T-cell (primary cell): Measurements from ENCODE around the gene IL17REL. TPM values are rescaled to one million over a fixed set of nuclear protein-coding genes. Genes with fewer than 3 reads are reported as not detected.
A peak's percentile ranks its signal among the peaks of the same experiment; 100 is the strongest.

Experiments
- ATAC-seq, 4 experiments: fragments of 200-7000 bp in 3 of 4; fragments of 150-1000 bp in 1 of 4; cut with Tn5 transposase; replicated peaks in 1 of 4; 1 replicate in 3 of 4; 2 replicates in 1 of 4; pipeline ENCODE4 v1.10.0; 2021; ENCODE audit warnings: moderate library complexity in 3 of 4, mild to moderate bottlenecking in 2 of 4, moderate number of reproducible peaks in 1 of 4
- CTCF ChIA-PET, 2 donors: fragments of 300-600 bp; sonication (Branson Sonifier 250); formaldehyde crosslinking; loops; one replicate each; lab custom pipeline; 2022; ENCODE audit warnings: antibody characterized with exemption in 2 of 2; lab: Charles Lee
- POLR2A ChIA-PET, 2 donors: fragments of 300-600 bp; sonication (Branson Sonifier 250); formaldehyde crosslinking; loops; one replicate each; lab custom pipeline; 2022; ENCODE audit warnings: antibody characterized with exemption in 2 of 2; lab: Charles Lee
- DNase-seq, 35 experiments: peaks; one replicate each; pipeline versions ENCODE4 v3.0.0 to v3.0.0-alpha.2; 2013 to 2023
- H3K27ac ChIP-seq: one replicate; pipeline ENCODE4 v1.5.1; 2013; ENCODE audit warnings: low read length
- H3K27me3 ChIP-seq, 2 experiments: replicated peaks in 1 of 2; 1 replicate in 1 of 2; 2 replicates in 1 of 2; pipeline versions ENCODE4 v1.6.1 to v1.7.0; 2013; ENCODE audit warnings: low read length in 1 of 2, mixed read lengths in 1 of 2; ENCODE audit not compliant: control insufficient read depth in 2 of 2, insufficient read depth in 2 of 2; ENCODE audit errors: extremely low read depth in 1 of 2
- H3K36me3 ChIP-seq, 2 donors: 1 replicate in 1 of 2; 2 replicates in 1 of 2; pipeline versions ENCODE4 v1.6.1 to v1.7.0; 2013; ENCODE audit warnings: low read length in 1 of 2; ENCODE audit not compliant: control insufficient read depth in 2 of 2, insufficient read depth in 1 of 2; ENCODE audit errors: extremely low read depth in 1 of 2
- H3K4me1 ChIP-seq, 2 experiments: 1 replicate in 1 of 2; 2 replicates in 1 of 2; pipeline versions ENCODE4 v1.6.1 to v1.7.0; 2013; ENCODE audit warnings: low read length in 2 of 2, mixed read lengths in 1 of 2; ENCODE audit not compliant: insufficient read depth in 2 of 2, control insufficient read depth in 1 of 2; ENCODE audit errors: extremely low read depth in 1 of 2
- H3K4me3 ChIP-seq, 2 donors: 1 replicate in 1 of 2; 2 replicates in 1 of 2; pipeline versions ENCODE4 v1.5.1 to v1.7.0; 2013; ENCODE audit warnings: mild to moderate bottlenecking in 2 of 2, low read length in 1 of 2, moderate library complexity in 1 of 2; ENCODE audit not compliant: control insufficient read depth in 1 of 2; ENCODE audit errors: extremely low read depth in 1 of 2
- H3K9me3 ChIP-seq: 2 replicates; pipeline ENCODE4 v1.7.0; 2013
- H3K27ac Mint-ChIP-seq, 2 donors: one replicate each; pipeline ENCODE4 v1.8.0; 2020 to 2021; ENCODE audit warnings: mild to moderate bottlenecking in 2 of 2, mixed read lengths in 2 of 2
- H3K27me3 Mint-ChIP-seq, 2 donors: one replicate each; pipeline ENCODE4 v1.8.0; 2021 to 2022; ENCODE audit warnings: mixed read lengths in 2 of 2
- H3K36me3 Mint-ChIP-seq: one replicate; pipeline ENCODE4 v1.8.0; 2021; ENCODE audit warnings: mixed read lengths
- H3K4me1 Mint-ChIP-seq, 3 donors: one replicate each; pipeline ENCODE4 v1.8.0; 2020 to 2022; ENCODE audit warnings: mixed read lengths in 3 of 3, mild to moderate bottlenecking in 1 of 3
- H3K4me3 Mint-ChIP-seq, 3 donors: one replicate each; pipeline ENCODE4 v1.8.0; 2020 to 2022; ENCODE audit warnings: mild to moderate bottlenecking in 3 of 3, mixed read lengths in 3 of 3, moderate library complexity in 3 of 3
- H3K9me3 Mint-ChIP-seq, 3 donors: one replicate each; pipeline ENCODE4 v1.8.0; 2020 to 2022; ENCODE audit warnings: mixed read lengths in 3 of 3
- WGBS: methylation state at CpG from one replicate; pipeline ENCODE4 v1.1.5; 2013; ENCODE audit warnings: missing lambda C conversion rate; ENCODE audit not compliant: insufficient coverage; 5-methylcytosine and 5-hydroxymethylcytosine counted together
- total RNA-seq, 35 experiments: library from RNA in 6 of 35; stranded (reverse) in 6 of 35; fragments of 120-200 nt in 1 of 35; gene quantifications; one replicate each; pipeline versions ENCODE4 v1.2.1 to v1.2.4 and lab custom pipeline; 2013 to 2026

The IL17REL gene
- total RNA-seq (under 1 TPM in 1 of 5 donors, not detected in 4; 0.10 TPM), total RNA-seq (lab: John Stamatoyannopoulos, UW) (0 to 1.4 (median 0.35) reads per million in 29 experiments)
- total RNA-seq (2013): not detected

GRCh38 chr22:50012211-50013181, at the start of gene IL17REL:
Gene IL17REL (minus strand): TSS chr22:50012765. CDS start chr22:50012646, 119 bp downstream.
- Histone ChIP-seq H3K27me3 (peaks cover 0 to 78% of the 10 kb centered on the region in 2 experiments), H3K27ac (peak within 1 kb of the TSS; percentile 41), H3K4me3 (no peak within 1 kb of the TSS), H3K9me3 (no peaks in the 10 kb centered on the region), H3K4me1 (peaks cover 2 to 63% of the 10 kb centered on the region in 2 experiments), H3K36me3 (no peaks in the 10 kb centered on the region)
- 94% methylated on average over 20 of the region's 29 CpGs for WGBS
- Mint-ChIP-seq H3K4me3 (peak within 1 kb of the TSS; percentile 46 to 69 (median 49)), H3K27me3 (peaks cover 11 to 30% of the 10 kb centered on the region in 2 donors), H3K4me1 (peaks cover 12 to 28% (median 19%) of the 10 kb centered on the region in 3 donors), H3K9me3 (no peaks in the 10 kb centered on the region), H3K36me3 (no peaks in the 10 kb centered on the region), H3K27ac (peak within 1 kb of the TSS in 1 of 2 donors; percentile 76)
- ChIA-PET CTCF (no interaction called here), POLR2A (no interaction called here)
- DNase-seq (no peak), ATAC-seq (no peak)

DNA sequence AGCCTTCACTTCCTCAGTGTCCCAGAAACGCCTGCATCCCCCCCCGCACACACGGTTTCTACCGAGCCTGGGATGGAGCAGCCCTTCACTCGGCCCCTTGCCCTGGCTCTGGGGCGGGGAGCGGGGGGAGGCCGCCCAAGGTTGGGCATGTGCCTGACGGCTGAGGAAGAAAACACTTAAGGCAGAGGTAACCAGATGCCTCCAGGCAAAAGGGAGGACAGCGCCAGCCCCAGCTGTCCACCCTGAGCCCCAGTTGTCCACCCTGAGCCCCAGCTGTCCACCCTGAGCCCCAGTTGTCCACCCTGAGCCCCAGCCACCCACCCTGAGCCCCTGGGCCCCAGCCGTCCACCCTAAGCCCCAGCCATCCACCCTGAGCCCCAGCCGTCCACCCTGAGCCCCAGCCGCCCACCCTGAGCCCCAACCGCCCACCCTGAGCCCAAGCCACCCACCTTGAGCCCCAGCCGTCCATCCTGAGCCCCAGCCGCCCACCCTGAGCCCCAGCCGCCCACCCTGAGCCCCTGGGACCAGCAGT, 49.3 kb upstream of the IL17REL start:
- Histone ChIP-seq H3K4me3 (no peak overlapping the region), H3K27ac (no peak overlapping the region), H3K36me3 (no peaks in the 10 kb centered on the region), H3K27me3 (peaks cover 0 to 52% of the 10 kb centered on the region in 2 experiments), H3K4me1 (no peaks in the 10 kb centered on the region), H3K9me3 (no peaks in the 10 kb centered on the region)
- H3K27ac Mint-ChIP-seq: no peak overlapping the region
- no peaks in the 10 kb centered on the region for H3K36me3 Mint-ChIP-seq
- 31% methylated on average over 9 of the region's 17 CpGs for WGBS
- CTCF ChIA-PET: no interaction called here
- H3K9me3 Mint-ChIP-seq: no peaks in the 10 kb centered on the region
- DNase-seq: no peak
- no peak for ATAC-seq
- peaks cover 15 to 21% of the 10 kb centered on the region in 2 donors for H3K27me3 Mint-ChIP-seq
- no peak overlapping the region for H3K4me3 Mint-ChIP-seq
- POLR2A ChIA-PET: no interaction called here
- no peaks in the 10 kb centered on the region for H3K4me1 Mint-ChIP-seq

DNA sequence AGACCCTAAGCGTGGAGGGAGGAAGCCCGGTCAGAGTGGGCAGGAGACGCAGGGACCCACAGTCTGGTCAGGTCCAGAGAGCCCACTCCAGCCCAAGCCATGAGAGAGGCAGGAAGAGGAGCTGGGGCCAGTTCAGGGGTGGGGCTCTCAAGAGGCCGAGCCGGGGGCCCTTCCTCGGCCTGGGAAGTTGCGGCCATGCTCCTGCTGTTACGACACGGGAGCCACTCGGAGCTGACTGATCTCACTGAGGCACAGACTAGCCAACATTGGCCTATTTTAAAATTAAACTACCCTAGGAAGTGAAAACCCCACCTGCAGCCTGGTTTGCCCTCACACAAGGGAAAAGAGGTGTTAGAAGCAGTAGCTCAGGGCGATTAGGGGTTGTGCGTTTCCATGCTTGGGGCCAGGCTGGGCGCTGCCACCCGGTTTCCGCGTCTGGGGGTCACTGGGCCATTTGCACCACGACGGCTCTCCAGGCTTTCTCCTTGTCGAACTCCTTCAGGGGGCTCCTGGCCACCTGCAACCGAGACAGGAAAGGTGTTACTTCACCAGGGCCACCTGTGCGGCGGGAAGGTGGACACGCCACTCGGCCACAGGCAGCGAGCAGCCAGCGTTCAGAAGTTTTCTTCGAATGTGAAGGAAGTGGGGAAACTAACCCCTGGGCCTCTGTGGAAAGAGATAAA, 48.7 kb upstream of the IL17REL start:
- CTCF ChIA-PET: no interaction called here
- Mint-ChIP-seq H3K27ac (no peak overlapping the region), H3K9me3 (no peaks in the 10 kb centered on the region), H3K4me1 (no peaks in the 10 kb centered on the region), H3K36me3 (no peaks in the 10 kb centered on the region), H3K4me3 (no peak overlapping the region), H3K27me3 (peaks cover 15 to 25% of the 10 kb centered on the region in 2 donors)
- Histone ChIP-seq H3K36me3 (no peaks in the 10 kb centered on the region), H3K4me3 (no peak overlapping the region), H3K27ac (no peak overlapping the region), H3K9me3 (no peaks in the 10 kb centered on the region), H3K27me3 (peaks cover 0 to 58% of the 10 kb centered on the region in 2 experiments), H3K4me1 (no peaks in the 10 kb centered on the region)
- no peak for DNase-seq
- WGBS: 49% methylated on average over 18 of the region's 27 CpGs
- ATAC-seq: no peak
- POLR2A ChIA-PET: no interaction called here

DNA sequence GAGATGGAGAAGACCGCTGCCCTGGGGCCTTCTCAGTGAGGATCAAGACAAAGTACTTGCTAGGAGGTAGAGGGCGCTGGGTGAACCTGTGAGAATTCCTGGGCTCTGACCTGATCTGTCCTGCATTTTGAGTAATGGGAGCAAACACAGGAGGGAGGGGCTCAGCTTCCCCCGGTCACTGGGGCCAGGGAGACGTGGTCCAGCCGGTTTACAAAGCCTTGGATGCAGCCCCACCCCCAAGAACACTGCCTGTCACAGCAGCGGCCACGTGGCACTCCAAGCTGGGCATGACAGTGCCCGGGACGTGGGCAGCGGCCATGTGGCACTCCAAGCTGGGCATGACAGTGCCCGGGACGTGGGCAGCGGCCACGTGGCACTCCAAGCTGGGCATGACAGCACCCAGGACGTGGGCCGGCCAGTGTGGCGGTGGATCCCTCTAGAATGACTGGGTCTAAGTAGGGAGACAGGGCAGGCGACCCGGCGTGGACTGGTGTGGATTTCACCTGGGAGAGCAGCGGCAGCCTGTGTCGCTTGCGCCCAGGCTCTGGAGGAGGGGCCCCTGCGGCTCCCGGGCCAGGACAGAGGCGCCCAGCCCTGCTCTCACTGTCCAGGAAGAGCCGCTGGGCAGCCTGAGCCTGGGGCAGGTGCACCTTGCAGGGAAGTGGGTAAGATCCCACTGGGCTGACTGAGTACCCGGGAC, 48.0 kb upstream of the IL17REL start:
- Histone ChIP-seq H3K27ac (no peak overlapping the region), H3K4me1 (no peaks in the 10 kb centered on the region), H3K9me3 (no peaks in the 10 kb centered on the region), H3K36me3 (no peaks in the 10 kb centered on the region), H3K4me3 (no peak overlapping the region), H3K27me3 (peaks cover 0 to 61% of the 10 kb centered on the region in 2 experiments)
- Mint-ChIP-seq H3K9me3 (no peaks in the 10 kb centered on the region), H3K27me3 (peaks cover 18 to 30% of the 10 kb centered on the region in 2 donors), H3K36me3 (no peaks in the 10 kb centered on the region), H3K4me3 (no peak overlapping the region), H3K27ac (no peak overlapping the region), H3K4me1 (no peaks in the 10 kb centered on the region)
- no peak for ATAC-seq
- ChIA-PET CTCF (no interaction called here), POLR2A (no interaction called here)
- DNase-seq: no peak
- 85% methylated on average over 15 of the region's 28 CpGs for WGBS

DNA sequence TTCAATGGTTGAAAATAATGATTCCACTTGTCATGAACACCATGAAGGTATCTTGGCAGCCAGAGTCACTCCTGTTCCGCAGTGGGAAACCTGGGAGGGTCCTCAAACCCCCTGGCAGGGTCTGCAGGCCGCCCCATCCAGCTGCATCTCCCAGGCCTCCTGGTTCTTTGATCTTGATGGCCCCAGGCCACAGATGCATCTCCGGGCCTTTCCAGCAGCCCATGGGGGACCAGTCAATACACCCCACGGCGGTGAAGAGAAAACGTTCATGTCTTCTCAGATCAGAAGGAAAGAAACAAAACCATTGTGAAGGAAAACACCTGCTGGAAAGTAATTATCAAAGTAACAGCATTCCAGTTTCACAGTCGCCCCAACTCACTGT, 47.3 kb upstream of the IL17REL start:
- 91% methylated on average over 1 of the region's 7 CpGs for WGBS
- ChIA-PET CTCF (no interaction called here), POLR2A (no interaction called here)
- no peak overlapping the region for H3K27ac Mint-ChIP-seq
- ATAC-seq: no peak
- no peaks in the 10 kb centered on the region for H3K4me1 ChIP-seq
- no peaks in the 10 kb centered on the region for H3K36me3 Mint-ChIP-seq
- no peak overlapping the region for H3K4me3 ChIP-seq
- DNase-seq: no peak
- peak overlapping the region in 1 of 3 donors; percentile 36 for H3K4me3 Mint-ChIP-seq
- H3K4me1 Mint-ChIP-seq: no peaks in the 10 kb centered on the region
- H3K9me3 ChIP-seq: no peaks in the 10 kb centered on the region
- H3K27ac ChIP-seq: no peak overlapping the region
- peaks cover 0 to 61% of the 10 kb centered on the region in 2 experiments for H3K27me3 ChIP-seq
- H3K9me3 Mint-ChIP-seq: no peaks in the 10 kb centered on the region
- H3K27me3 Mint-ChIP-seq: peaks cover 23 to 36% of the 10 kb centered on the region in 2 donors
- H3K36me3 ChIP-seq: no peaks in the 10 kb centered on the region
